Measurements from ENCODE around the gene DLGAP1. TPM values are rescaled to one million over a fixed set of nuclear protein-coding genes. Genes with fewer than 3 reads are reported as not detected.

Gene DLGAP1
- total and polyA plus RNA-seq, 2 of the 4 experiments (the other 2 are of a cell fraction) = under 0.01 to 0.09 TPM

- no peak for TF ChIP-seq POLR2A (IDR thresholded peaks at IDR 0.05; ENCODE audit: low read depth, low read length)
- TF ChIP-seq CEBPB (IDR thresholded peaks at IDR 0.05; ENCODE audit: low read depth, low read length) = no peak
- no peak for TF ChIP-seq CTCF (conservative IDR thresholded peaks at IDR 0.05; ENCODE audit: low read depth, low read length)
- Histone ChIP-seq H3K79me1 (ENCODE audit: low read depth in 1 of 2, low read length in 2 of 2) (no peaks in the 10 kb centered on the region), H4K20me1 (ENCODE audit: insufficient read depth, low read length) (no peaks in the 10 kb centered on the region), H3K23ac (ENCODE audit: low read depth, low read length) (no peak overlapping the region), H4K5ac (ENCODE audit: low read depth, low read length) (no peak overlapping the region), H3K4me2 (ENCODE audit: low read depth, low read length) (no peak overlapping the region), H3K4me1 (ENCODE audit: control insufficient read depth, insufficient read depth, low read length) (peaks cover 3% of the 10 kb centered on the region; the same call in 1 of the 2 replicates), H2BK20ac (ENCODE audit: low read depth, low read length) (no peak overlapping the region), H3K56ac (ENCODE audit: extremely low read depth, insufficient read depth, low read length) (no peak overlapping the region), H3K27ac (ENCODE audit: insufficient read depth, low read length) (no peak overlapping the region), H2BK5ac (ENCODE audit: low read depth, low read length, poor library complexity, severe bottlenecking) (no peak overlapping the region), H3K14ac (replicated peaks; ENCODE audit: low read depth, low read length) (no peak overlapping the region), H3K18ac (ENCODE audit: low read depth, low read length) (no peak overlapping the region), H3K9me3 (ENCODE audit: control insufficient read depth, insufficient read depth, low read length) (no peaks in the 10 kb centered on the region), H3K4me3 (ENCODE audit: insufficient read depth, low read depth, low read length) (no peak overlapping the region), H4K91ac (ENCODE audit: insufficient read depth, low read depth, low read length) (no peak overlapping the region), H3K27me3 (ENCODE audit: control insufficient read depth, insufficient read depth, low read length) (no peaks in the 10 kb centered on the region; the same call in 1 of the 2 replicates), H3K9me1 (ENCODE audit: insufficient read depth, low read length) (no peaks in the 10 kb centered on the region), H3K36me3 (ENCODE audit: control insufficient read depth, insufficient read depth, low read length) (no peaks in the 10 kb centered on the region), H2AFZ (replicated peaks; ENCODE audit: low read length, poor library complexity) (no peak overlapping the region), H2BK15ac (ENCODE audit: low read depth, low read length) (no peak overlapping the region), H2BK120ac (ENCODE audit: low read depth, low read length) (no peak overlapping the region), H2AK5ac (ENCODE audit: low read depth, low read length) (no peak overlapping the region), H2AK9ac (replicated peaks; ENCODE audit: low read depth, low read length, poor library complexity) (no peak overlapping the region), H3K4ac (ENCODE audit: low read depth, low read length) (no peak overlapping the region), H3K9ac (ENCODE audit: low read depth, low read length) (no peak overlapping the region), H4K8ac (ENCODE audit: low read depth in 2 of 2, low read length in 2 of 2) (no peak overlapping the region)
- BruUV-seq (replicated peaks) = no TSS peak
- ChIA-PET POLR2A (ENCODE audit: unreplicated experiment) (no interaction called here), CTCF (interaction anchor here (0.6 kb wide), 1 partner anchor 357 kb away, joined by 4 read pairs; no protein-coding TSS in a partner anchor)
- DNase-seq = no peak
- no peak for ATAC-seq (ENCODE audit: low read depth)
- dilution Hi-C loops (cut with HindIII; ENCODE audit: low sequenced_read_pairs, unreplicated experiment) (no loop called here), intact Hi-C loops (cut with micrococcal nuclease) (no loop called here), in situ Hi-C loops (cut with MboI; ENCODE audit: low sequenced_read_pairs) (no loop called here)
- WGBS, 2 experiments (ENCODE audit: extremely low coverage in 2 of 2, insufficient read length in 1 of 2) = no CpG with 5 or more reads among the region's 3 CpGs
Observed at GRCh38 chr18:3823073-3823472, 632.0 kb downstream of the DLGAP1 start.
